ENCODE measurements around the gene ATP2B3.

The ATP2B3 gene

GRCh38 chrX:153592091-153592833 is 74.8 kb downstream of the ATP2B3 start:
- H2AFZ ChIP-seq: no peak overlapping the region
- no peak for TF ChIP-seq CTCF (IDR thresholded peaks at IDR 0.05)
- no peak overlapping the region for H3K4me2 ChIP-seq (ENCODE audit: low read length)
- no peaks in the 10 kb centered on the region for H3K27me3 ChIP-seq (ENCODE audit: control insufficient read depth, insufficient read depth, low read length)
- no peak overlapping the region for H3K4me3 ChIP-seq (ENCODE audit: low read depth, low read length)
- H3K36me3 ChIP-seq (ENCODE audit: control insufficient read depth, insufficient read depth, low read length): no peaks in the 10 kb centered on the region
- no peak overlapping the region for H3K27ac ChIP-seq
- H3K4me1 ChIP-seq: no peaks in the 10 kb centered on the region
- no peaks in the 10 kb centered on the region for H3K79me2 ChIP-seq
- H3K9me3 ChIP-seq (ENCODE audit: control insufficient read depth, low read length): no peaks in the 10 kb centered on the region
- H3K9ac ChIP-seq: no peak overlapping the region

GRCh38 chrX:153592966-153593688 is 75.7 kb downstream of the ATP2B3 start:
- no peaks in the 10 kb centered on the region for H3K9me3 ChIP-seq (ENCODE audit: control insufficient read depth, low read length)
- H3K4me3 ChIP-seq (ENCODE audit: low read depth, low read length): no peak overlapping the region
- H3K27me3 ChIP-seq (ENCODE audit: control insufficient read depth, insufficient read depth, low read length): no peaks in the 10 kb centered on the region
- no peak overlapping the region for H3K9ac ChIP-seq
- H3K79me2 ChIP-seq: peaks cover 3% of the 10 kb centered on the region
- no peak overlapping the region for H3K4me2 ChIP-seq (ENCODE audit: low read length)
- no peaks in the 10 kb centered on the region for H3K36me3 ChIP-seq (ENCODE audit: control insufficient read depth, insufficient read depth, low read length)
- TF ChIP-seq CTCF (IDR thresholded peaks at IDR 0.05): no peak
- H3K27ac ChIP-seq: no peak overlapping the region
- H2AFZ ChIP-seq: no peak overlapping the region
- H3K4me1 ChIP-seq: no peaks in the 10 kb centered on the region

GRCh38 chrX:153593811-153594500 is 76.5 kb downstream of the ATP2B3 start:
- no peak overlapping the region for H3K4me2 ChIP-seq (ENCODE audit: low read length)
- no peak overlapping the region for H3K4me3 ChIP-seq (ENCODE audit: low read depth, low read length)
- no peak overlapping the region for H3K9ac ChIP-seq
- TF ChIP-seq CTCF (IDR thresholded peaks at IDR 0.05): no peak
- H3K27me3 ChIP-seq (ENCODE audit: control insufficient read depth, insufficient read depth, low read length): no peaks in the 10 kb centered on the region
- H2AFZ ChIP-seq: no peak overlapping the region
- peaks cover 4% of the 10 kb centered on the region for H3K79me2 ChIP-seq
- no peak overlapping the region for H3K27ac ChIP-seq
- H3K4me1 ChIP-seq: no peaks in the 10 kb centered on the region
- H3K9me3 ChIP-seq (ENCODE audit: control insufficient read depth, low read length): no peaks in the 10 kb centered on the region
- H3K36me3 ChIP-seq (ENCODE audit: control insufficient read depth, insufficient read depth, low read length): no peaks in the 10 kb centered on the region

GRCh38 chrX:153595387-153595786 is 77.9 kb downstream of the ATP2B3 start:
- no peak overlapping the region for H3K9ac ChIP-seq
- no peaks in the 10 kb centered on the region for H3K36me3 ChIP-seq (ENCODE audit: control insufficient read depth, insufficient read depth, low read length)
- H3K27me3 ChIP-seq (ENCODE audit: control insufficient read depth, insufficient read depth, low read length): no peaks in the 10 kb centered on the region
- H3K79me2 ChIP-seq: peaks cover 4% of the 10 kb centered on the region
- no peak overlapping the region for H3K4me2 ChIP-seq (ENCODE audit: low read length)
- H3K4me1 ChIP-seq: no peaks in the 10 kb centered on the region
- H3K9me3 ChIP-seq (ENCODE audit: control insufficient read depth, low read length): no peaks in the 10 kb centered on the region
- no peak overlapping the region for H3K4me3 ChIP-seq (ENCODE audit: low read depth, low read length)
- H2AFZ ChIP-seq: no peak overlapping the region
- H3K27ac ChIP-seq: no peak overlapping the region
- no peak for TF ChIP-seq CTCF (IDR thresholded peaks at IDR 0.05)

Data from parathyroid adenoma (tissue), 2 donors.